ENCODE results near the gene SULT4A1. TPM values are rescaled to one million over a fixed set of nuclear protein-coding genes. Genes with fewer than 3 reads are reported as not detected.

The SULT4A1 gene
- total and polyA plus RNA-seq, 2 of the 8 experiments (the other 6 are each of a cell fraction or from before 2014, with no cell fraction given): 9.1 to 11.8 TPM

- Histone ChIP-seq H2BK12ac (ENCODE audit: low read depth, low read length) (no peak overlapping the region), H3K4ac (replicated peaks; ENCODE audit: insufficient read length, low read depth, low read length) (no peak overlapping the region), H3K23ac (ENCODE audit: insufficient read length) (no peak overlapping the region), H4K20me1 (replicated peaks in 1 of 2; ENCODE audit: control insufficient read depth in 1 of 2, insufficient read depth in 2 of 2, low read length in 2 of 2) (peaks cover 6 to 15% of the 10 kb centered on the region in 2 experiments), H3K36me3 (ENCODE audit: control insufficient read depth in 2 of 4, insufficient read depth in 4 of 4, low read length in 3 of 4) (peaks cover 0 to 7% (median 3%) of the 10 kb centered on the region in 4 experiments; a peak in 3 of 8 replicates), H3K27me3 (replicated peaks in 1 of 4; ENCODE audit: control insufficient read depth in 3 of 4, extremely low read depth in 1 of 4, insufficient read depth in 3 of 4, low read length in 3 of 4) (no peaks in the 10 kb centered on the region), H3K23me2 (ENCODE audit: low read depth, low read length) (no peaks in the 10 kb centered on the region; the same call in 1 of the 2 replicates), H2BK20ac (ENCODE audit: low read length) (no peak overlapping the region), H3K4me1 (replicated peaks in 1 of 4; ENCODE audit: control insufficient read depth in 3 of 4, insufficient read depth in 4 of 4, low read length in 3 of 4) (peaks cover 2 to 24% (median 12%) of the 10 kb centered on the region in 4 experiments), H2BK15ac (ENCODE audit: low read length) (no peak overlapping the region), H4K8ac (ENCODE audit: extremely low read depth, insufficient read depth, low read length) (no peak overlapping the region), H3K56ac (replicated peaks; ENCODE audit: insufficient read length, low read depth, low read length) (no peak overlapping the region), H4K91ac (replicated peaks; ENCODE audit: insufficient read length, low read length) (no peak overlapping the region), H2AFZ (ENCODE audit: low read length) (no peak overlapping the region), H2AK5ac (ENCODE audit: low read depth, low read length) (no peak overlapping the region), H3K18ac (ENCODE audit: extremely low read depth, low read length) (no peak overlapping the region), H2BK5ac (ENCODE audit: low read depth, low read length) (no peak overlapping the region), H3K9ac (replicated peaks in 1 of 4; ENCODE audit: extremely low read depth in 1 of 4, low read depth in 3 of 4, low read length in 3 of 4) (no peak overlapping the region), H2BK120ac (replicated peaks; ENCODE audit: low read depth, low read length) (no peak overlapping the region), H3K14ac (ENCODE audit: insufficient read length) (no peak overlapping the region), H3K4me2 (ENCODE audit: insufficient read depth in 1 of 2, low read depth in 2 of 2, low read length in 2 of 2) (no peak overlapping the region), H4K5ac (ENCODE audit: insufficient read length, low read depth, low read length) (no peak overlapping the region), H3K4me3 (ENCODE audit: extremely low read depth in 1 of 4, insufficient read depth in 2 of 4, low read depth in 3 of 4, low read length in 4 of 4) (no peak overlapping the region), H3K79me2 (ENCODE audit: control insufficient read depth in 1 of 2, insufficient read depth in 2 of 2, low read length in 2 of 2) (no peaks in the 10 kb centered on the region), H3K27ac (ENCODE audit: low read depth, low read length) (no peak overlapping the region), H3K79me1 (ENCODE audit: low read depth, low read length) (no peaks in the 10 kb centered on the region), H3K9me3 (ENCODE audit: insufficient read depth in 2 of 2, low read depth in 1 of 2, low read length in 1 of 2) (no peaks in the 10 kb centered on the region)
- FAIRE-seq (no peak), DNase-seq (ENCODE audit: low read depth in 1 of 2, low spot score in 2 of 2) (no peak)
- ChIA-PET CTCF (ENCODE audit: partially characterized antibody) (interaction anchor here (0.7 to 3.4 kb wide), 10 partner anchors 8 to 90 kb away, joined by 3 to 12 read pairs (median 5); no protein-coding TSS in a partner anchor), POLR2A (ENCODE audit: partially characterized antibody) (interaction anchor here (0.9 to 1.6 kb wide), 3 partner anchors 8 to 63 kb away, joined by 3 to 7 read pairs (median 4); no protein-coding TSS in a partner anchor)
- WGBS, 2 experiments (ENCODE audit: extremely low coverage in 1 of 2, insufficient coverage in 1 of 2, insufficient read length in 1 of 2, insufficient replicate concordance in 2 of 2, low coverage in 1 of 2, low lambda C conversion rate in 2 of 2, missing lambda C conversion rate in 1 of 2): 91% methylated on average over 13 of the region's 13 CpGs; no CpG with 5 or more reads in 1 of the 2 experiments
- TF ChIP-seq USF2 (IDR thresholded peaks at IDR 0.05; ENCODE audit: low read length): no peak
- TF ChIP-seq SP2 (IDR thresholded peaks at IDR 0.05; ENCODE audit: low read length): no peak
- TF ChIP-seq KDM5A (IDR thresholded peaks at IDR 0.05; ENCODE audit: low read length): no peak
- TF ChIP-seq RFX5 (IDR thresholded peaks at IDR 0.05; ENCODE audit: borderline replicate concordance, low read depth, low read length): no peak
- TF ChIP-seq BRCA1 (IDR thresholded peaks at IDR 0.05; ENCODE audit: low read depth, low read length): no peak
- TF ChIP-seq RAD21 (IDR thresholded peaks at IDR 0.05 in 1 of 2, conservative IDR thresholded peaks at IDR 0.05 in 1 of 2; ENCODE audit: low read depth in 2 of 2, low read length in 2 of 2): no peak
- TF ChIP-seq EGR1 (IDR thresholded peaks at IDR 0.05; ENCODE audit: borderline replicate concordance, low read depth, low read length): no peak
- TF ChIP-seq EP300 (IDR thresholded peaks at IDR 0.05; ENCODE audit: borderline replicate concordance in 1 of 2, low read depth in 2 of 2, low read length in 2 of 2): no peak
- TF ChIP-seq KDM4A (IDR thresholded peaks at IDR 0.05; ENCODE audit: low read depth, low read length, severe bottlenecking): no peak
Observed at GRCh38 chr22:43827003-43827735, 35.1 kb downstream of the SULT4A1 start.
